ENCODE data around the gene HELZ. TPM values are rescaled to one million over a fixed set of nuclear protein-coding genes. Genes with fewer than 3 reads are reported as not detected.

HELZ gene
- total RNA-seq, 1 experiment from 2014 or later, result 40.5 TPM

DNA sequence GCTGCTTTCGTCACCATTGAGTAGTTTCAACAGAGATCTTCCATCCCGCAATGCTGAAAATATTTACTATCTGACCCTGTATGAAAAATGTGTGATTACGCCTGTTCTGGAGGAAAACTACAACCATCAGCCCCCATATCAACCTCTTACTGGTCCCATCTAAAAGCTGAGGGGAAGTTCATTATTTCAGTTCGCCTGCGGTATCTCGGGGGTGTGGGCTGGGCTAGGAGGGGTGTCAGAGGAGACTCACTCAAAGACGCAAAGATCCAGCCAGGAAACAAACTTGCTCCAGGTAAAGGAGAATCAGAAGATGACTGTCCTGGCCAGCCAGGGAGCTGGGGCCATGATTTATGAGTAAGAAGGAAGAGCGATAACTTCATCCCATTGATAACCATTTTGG is 187.0 kb downstream of the HELZ start:
- Histone ChIP-seq H3K9me2 (ENCODE audit: insufficient read depth) (no peaks in the 10 kb centered on the region), H3K4me3 (replicated peaks in 1 of 2; ENCODE audit: low read depth in 1 of 2, low read length in 2 of 2) (no peak overlapping the region), H3K27ac (ENCODE audit: low read depth, low read length) (no peak overlapping the region), H3K9me3 (ENCODE audit: control insufficient read depth in 1 of 2, insufficient read depth in 1 of 2, low read depth in 1 of 2, low read length in 2 of 2) (no peaks in the 10 kb centered on the region), H2AFZ (ENCODE audit: low read depth, low read length, poor library complexity, severe bottlenecking) (no peak overlapping the region), H3K79me2 (ENCODE audit: insufficient read depth, low read length) (no peaks in the 10 kb centered on the region), H4K20me1 (ENCODE audit: insufficient read depth) (no peaks in the 10 kb centered on the region), H3K27me3 (ENCODE audit: insufficient read depth, low read length) (no peaks in the 10 kb centered on the region), H3K36me3 (ENCODE audit: control insufficient read depth in 1 of 2, insufficient read depth in 2 of 2, low read length in 2 of 2) (no peaks in the 10 kb centered on the region), H3K9ac (ENCODE audit: low read length) (no peak overlapping the region), H3K4me1 (ENCODE audit: control insufficient read depth in 1 of 2, insufficient read depth in 2 of 2, low read length in 2 of 2) (no peaks in the 10 kb centered on the region), H3K4me2 (ENCODE audit: low read length) (no peak overlapping the region)
- RAD21 ChIA-PET (ENCODE audit: low non-redundant PET in 1 of 2, low total read pairs in 2 of 2, uncharacterized antibody in 2 of 2, unreplicated experiment in 2 of 2), result interaction anchor here in 1 of 2 experiments (0.6 kb wide), 1 partner anchor 21 kb away, joined by 3 read pairs; no protein-coding TSS in a partner anchor
- intact Hi-C loops (cut with micrococcal nuclease), result no loop called here
- CTCF ChIA-PET, result no interaction called here
- DNase-seq (ENCODE audit: low read depth, low spot score) (no peak), ATAC-seq (no peak)
- no peak for TF ChIP-seq EZH2 (IDR thresholded peaks at IDR 0.05)
- TF ChIP-seq CBX3 (IDR thresholded peaks at IDR 0.05; ENCODE audit: low read depth), result no peak
- no peak for TF ChIP-seq TCF7L2 (IDR thresholded peaks at IDR 0.05; ENCODE audit: borderline replicate concordance, extremely low read depth, insufficient read depth, insufficient read length)
- TF ChIP-seq YY1 (IDR thresholded peaks at IDR 0.05; ENCODE audit: extremely low read depth, insufficient replicate concordance, low read depth, low read length), result no peak
- TF ChIP-seq, protein P1, sequence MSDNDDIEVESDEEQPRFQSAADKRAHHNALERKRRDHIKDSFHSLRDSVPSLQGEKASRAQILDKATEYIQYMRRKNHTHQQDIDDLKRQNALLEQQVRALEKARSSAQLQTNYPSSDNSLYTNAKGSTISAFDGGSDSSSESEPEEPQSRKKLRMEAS (IDR thresholded peaks at IDR 0.05), result no peak
- no TSS peak for BruUV-seq (replicated peaks)
- POLR2A ChIA-PET, result no interaction called here

DNA sequence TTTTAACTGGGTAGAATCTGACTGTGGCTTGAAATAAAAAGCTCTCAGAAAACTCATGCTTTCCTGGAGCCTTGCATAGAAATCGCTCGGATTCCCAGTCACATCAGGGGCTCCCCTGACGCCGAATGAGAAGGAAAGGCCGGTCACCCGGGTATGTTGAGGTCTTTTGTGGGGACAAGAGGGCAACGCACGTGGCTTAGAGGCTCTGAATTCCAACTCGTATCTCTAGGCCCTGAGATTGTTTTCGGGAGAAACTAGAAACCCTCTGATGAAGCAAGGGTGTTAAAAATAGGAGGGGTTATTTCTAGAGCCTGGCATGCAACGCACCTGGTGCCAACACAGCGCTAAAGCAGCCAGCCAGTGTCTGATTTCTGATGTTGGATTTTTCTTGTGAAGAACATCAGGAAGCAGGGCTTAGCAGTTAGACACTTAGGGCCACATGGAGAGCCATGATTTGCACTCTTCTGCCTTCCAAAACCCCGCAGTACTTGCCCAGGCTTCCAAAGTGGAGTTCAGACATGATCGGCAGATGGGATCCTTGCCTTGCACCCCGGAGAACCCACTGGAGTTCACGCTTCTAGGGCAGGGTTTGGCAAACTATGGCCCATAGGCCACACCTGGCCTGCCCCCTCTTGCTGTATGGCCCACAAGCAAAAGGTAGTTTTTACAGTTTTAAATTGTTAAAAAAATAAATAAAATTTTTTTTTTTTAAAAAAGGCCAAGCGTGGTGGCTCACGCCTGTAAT is 188.1 kb downstream of the HELZ start:
- no peaks in the 10 kb centered on the region for H3K79me2 ChIP-seq (ENCODE audit: insufficient read depth, low read length)
- BruUV-seq (replicated peaks), result no TSS peak
- H3K27me3 ChIP-seq (ENCODE audit: insufficient read depth, low read length), result no peaks in the 10 kb centered on the region
- H3K27ac ChIP-seq (ENCODE audit: low read depth, low read length), result no peak overlapping the region
- intact Hi-C loops (cut with micrococcal nuclease), result no loop called here
- DNase-seq (ENCODE audit: low read depth, low spot score) (no peak), ATAC-seq (no peak)
- no peak overlapping the region for H3K4me3 ChIP-seq (replicated peaks in 1 of 2; ENCODE audit: low read depth in 1 of 2, low read length in 2 of 2)
- H3K36me3 ChIP-seq (ENCODE audit: control insufficient read depth in 1 of 2, insufficient read depth in 2 of 2, low read length in 2 of 2), result no peaks in the 10 kb centered on the region
- ChIA-PET CTCF (no interaction called here), POLR2A (no interaction called here), RAD21 (ENCODE audit: low non-redundant PET in 1 of 2, low total read pairs in 2 of 2, uncharacterized antibody in 2 of 2, unreplicated experiment in 2 of 2) (no interaction called here)
- no peaks in the 10 kb centered on the region for H3K4me1 ChIP-seq (ENCODE audit: control insufficient read depth in 1 of 2, insufficient read depth in 2 of 2, low read length in 2 of 2)
- no peaks in the 10 kb centered on the region for H3K9me2 ChIP-seq (ENCODE audit: insufficient read depth)
- no peaks in the 10 kb centered on the region for H3K9me3 ChIP-seq (ENCODE audit: control insufficient read depth in 1 of 2, insufficient read depth in 1 of 2, low read depth in 1 of 2, low read length in 2 of 2)
- no peak overlapping the region for H3K4me2 ChIP-seq (ENCODE audit: low read length)
- H4K20me1 ChIP-seq (ENCODE audit: insufficient read depth), result no peaks in the 10 kb centered on the region
- no peak overlapping the region for H2AFZ ChIP-seq (ENCODE audit: low read depth, low read length, poor library complexity, severe bottlenecking)
- no peak overlapping the region for H3K9ac ChIP-seq (ENCODE audit: low read length)
- no peak for TF ChIP-seq CBX3 (IDR thresholded peaks at IDR 0.05; ENCODE audit: low read depth)
- TF ChIP-seq, protein P2, sequence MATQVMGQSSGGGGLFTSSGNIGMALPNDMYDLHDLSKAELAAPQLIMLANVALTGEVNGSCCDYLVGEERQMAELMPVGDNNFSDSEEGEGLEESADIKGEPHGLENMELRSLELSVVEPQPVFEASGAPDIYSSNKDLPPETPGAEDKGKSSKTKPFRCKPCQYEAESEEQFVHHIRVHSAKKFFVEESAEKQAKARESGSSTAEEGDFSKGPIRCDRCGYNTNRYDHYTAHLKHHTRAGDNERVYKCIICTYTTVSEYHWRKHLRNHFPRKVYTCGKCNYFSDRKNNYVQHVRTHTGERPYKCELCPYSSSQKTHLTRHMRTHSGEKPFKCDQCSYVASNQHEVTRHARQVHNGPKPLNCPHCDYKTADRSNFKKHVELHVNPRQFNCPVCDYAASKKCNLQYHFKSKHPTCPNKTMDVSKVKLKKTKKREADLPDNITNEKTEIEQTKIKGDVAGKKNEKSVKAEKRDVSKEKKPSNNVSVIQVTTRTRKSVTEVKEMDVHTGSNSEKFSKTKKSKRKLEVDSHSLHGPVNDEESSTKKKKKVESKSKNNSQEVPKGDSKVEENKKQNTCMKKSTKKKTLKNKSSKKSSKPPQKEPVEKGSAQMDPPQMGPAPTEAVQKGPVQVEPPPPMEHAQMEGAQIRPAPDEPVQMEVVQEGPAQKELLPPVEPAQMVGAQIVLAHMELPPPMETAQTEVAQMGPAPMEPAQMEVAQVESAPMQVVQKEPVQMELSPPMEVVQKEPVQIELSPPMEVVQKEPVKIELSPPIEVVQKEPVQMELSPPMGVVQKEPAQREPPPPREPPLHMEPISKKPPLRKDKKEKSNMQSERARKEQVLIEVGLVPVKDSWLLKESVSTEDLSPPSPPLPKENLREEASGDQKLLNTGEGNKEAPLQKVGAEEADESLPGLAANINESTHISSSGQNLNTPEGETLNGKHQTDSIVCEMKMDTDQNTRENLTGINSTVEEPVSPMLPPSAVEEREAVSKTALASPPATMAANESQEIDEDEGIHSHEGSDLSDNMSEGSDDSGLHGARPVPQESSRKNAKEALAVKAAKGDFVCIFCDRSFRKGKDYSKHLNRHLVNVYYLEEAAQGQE (IDR thresholded peaks at IDR 0.05; ENCODE audit: low read depth), result no peak
- no peak for TF ChIP-seq RAD21 (IDR thresholded peaks at IDR 0.05; ENCODE audit: low read depth)
- TF ChIP-seq CEBPB (IDR thresholded peaks at IDR 0.05; ENCODE audit: low read depth), result no peak
- TF ChIP-seq SRF (IDR thresholded peaks at IDR 0.05; ENCODE audit: low read depth), result no peak
- TF ChIP-seq, protein P3, sequence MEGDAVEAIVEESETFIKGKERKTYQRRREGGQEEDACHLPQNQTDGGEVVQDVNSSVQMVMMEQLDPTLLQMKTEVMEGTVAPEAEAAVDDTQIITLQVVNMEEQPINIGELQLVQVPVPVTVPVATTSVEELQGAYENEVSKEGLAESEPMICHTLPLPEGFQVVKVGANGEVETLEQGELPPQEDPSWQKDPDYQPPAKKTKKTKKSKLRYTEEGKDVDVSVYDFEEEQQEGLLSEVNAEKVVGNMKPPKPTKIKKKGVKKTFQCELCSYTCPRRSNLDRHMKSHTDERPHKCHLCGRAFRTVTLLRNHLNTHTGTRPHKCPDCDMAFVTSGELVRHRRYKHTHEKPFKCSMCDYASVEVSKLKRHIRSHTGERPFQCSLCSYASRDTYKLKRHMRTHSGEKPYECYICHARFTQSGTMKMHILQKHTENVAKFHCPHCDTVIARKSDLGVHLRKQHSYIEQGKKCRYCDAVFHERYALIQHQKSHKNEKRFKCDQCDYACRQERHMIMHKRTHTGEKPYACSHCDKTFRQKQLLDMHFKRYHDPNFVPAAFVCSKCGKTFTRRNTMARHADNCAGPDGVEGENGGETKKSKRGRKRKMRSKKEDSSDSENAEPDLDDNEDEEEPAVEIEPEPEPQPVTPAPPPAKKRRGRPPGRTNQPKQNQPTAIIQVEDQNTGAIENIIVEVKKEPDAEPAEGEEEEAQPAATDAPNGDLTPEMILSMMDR (IDR thresholded peaks at IDR 0.05 in 2 of 3, conservative IDR thresholded peaks at IDR 0.05 in 1 of 3; ENCODE audit: borderline replicate concordance in 1 of 3, insufficient read depth in 1 of 3, low read depth in 2 of 3, low read length in 2 of 3), result no peak
- no peak for TF ChIP-seq ELF1 (IDR thresholded peaks at IDR 0.05; ENCODE audit: borderline replicate concordance, low read depth)
- no peak for TF ChIP-seq POLR2AphosphoS5 (IDR thresholded peaks at IDR 0.05; ENCODE audit: low read depth, low read length)
- no peak for TF ChIP-seq ZNF274 (IDR thresholded peaks at IDR 0.05; ENCODE audit: low read depth, low read length)
- no peak for TF ChIP-seq SIN3A (IDR thresholded peaks at IDR 0.05; ENCODE audit: low read depth)
- TF ChIP-seq, protein P1 (IDR thresholded peaks at IDR 0.05), result no peak
